K562 (cell line): ENCODE data around the gene DCAF6. TPM values are rescaled to one million over a fixed set of nuclear protein-coding genes. Genes with fewer than 3 reads are reported as not detected.

Experiments
- ARID1B ChIP-seq: fragments of 450-650 bp; IDR thresholded peaks from 2 replicates; pipeline ENCODE4 v1.6.1; 2016; ENCODE audit warnings: antibody characterized with exemption, mild to moderate bottlenecking, inconsistent platforms
- ARNT ChIP-seq, 2 experiments: fragments of 450-650 bp; IDR thresholded peaks; 2 replicates each; pipeline ENCODE4 v1.6.1; 2016; ENCODE audit warnings: mild to moderate bottlenecking in 1 of 2
- ATF1 ChIP-seq, 2 experiments: fragments of 450-650 bp in 1 of 2; IDR thresholded peaks; 2 replicates each; pipeline ENCODE4 v1.6.1; 2016; ENCODE audit warnings: missing compliant biosample characterization in 1 of 2, missing genetic modification characterization in 1 of 2
- CHD1 ChIP-seq: fragments of 200-600 bp; sonication (generic); IDR thresholded peaks from one replicate; pipeline ENCODE4 v1.6.1; 2012; ENCODE audit warnings: mild to moderate bottlenecking, moderate library complexity, low read length, inconsistent platforms
- FOXK2 ChIP-seq, 2 experiments: fragments of 450-650 bp; IDR thresholded peaks in 1 of 2; conservative IDR thresholded peaks in 1 of 2; 2 replicates each; pipeline ENCODE4 v1.6.1; 2016; ENCODE audit warnings: low read depth in 2 of 2, mild to moderate bottlenecking in 1 of 2
- HES1 ChIP-seq: fragments of 450-650 bp; IDR thresholded peaks from 2 replicates; pipeline ENCODE4 v1.6.1; 2016; ENCODE audit warnings: low read depth, mild to moderate bottlenecking, moderate library complexity
- JUN ChIP-seq, 2 experiments: sonication (generic) in 1 of 2; formaldehyde crosslinking in 1 of 2; IDR thresholded peaks; 2 replicates each; pipeline versions ENCODE4 v1.6.1 to v1.8.0; 2012 to 2022; ENCODE audit warnings: borderline replicate concordance in 2 of 2, mild to moderate bottlenecking in 2 of 2, improper control_type of control experiment in 1 of 2, low read depth in 1 of 2, low read length in 1 of 2, missing genetic modification reagents in 1 of 2
- KDM5B ChIP-seq: fragments of 200-600 bp; sonication (generic); IDR thresholded peaks from 2 replicates; pipeline ENCODE4 v1.6.1; 2012; ENCODE audit warnings: low read depth, mild to moderate bottlenecking, moderate library complexity, low read length, control low read depth, inconsistent platforms; ENCODE audit not compliant: insufficient replicate concordance
- NBN ChIP-seq: fragments of 450-650 bp; IDR thresholded peaks from 2 replicates; pipeline ENCODE4 v1.6.1; 2016; ENCODE audit warnings: low read depth, mild to moderate bottlenecking
- NCOA1 ChIP-seq: fragments of 450-650 bp; IDR thresholded peaks from 2 replicates; pipeline ENCODE4 v1.6.1; 2016; ENCODE audit warnings: low read depth
- NR1H2 ChIP-seq: sonication (generic); formaldehyde crosslinking; IDR thresholded peaks from 2 replicates; pipeline ENCODE4 v1.4.0; 2020; ENCODE audit warnings: mild to moderate bottlenecking, missing genetic modification reagents
- POLR2AphosphoS2 ChIP-seq: IDR thresholded peaks from 2 replicates; pipeline ENCODE4 v1.6.1; 2012; ENCODE audit warnings: low read length, improper control_type of control experiment
- PRDM10 ChIP-seq: fragments of 450-650 bp; IDR thresholded peaks from 2 replicates; pipeline ENCODE4 v1.6.1; 2018; ENCODE audit not compliant: partially characterized antibody
- RBM22 ChIP-seq: fragments of 200-400 bp; formaldehyde crosslinking; IDR thresholded peaks from 2 replicates; pipeline ENCODE4 v1.6.1; 2018; ENCODE audit warnings: low read length, low read depth; ENCODE audit not compliant: poor library complexity, severe bottlenecking
- TAF9B ChIP-seq: fragments of 450-650 bp; IDR thresholded peaks from 2 replicates; pipeline ENCODE4 v1.6.1; 2018; ENCODE audit warnings: mild to moderate bottlenecking; ENCODE audit not compliant: partially characterized antibody
- VEZF1 ChIP-seq: fragments of 200-800 bp; sonication (Bioruptor generic); IDR thresholded peaks from 2 replicates; pipeline ENCODE4 v1.6.1; 2017; ENCODE audit warnings: missing genetic modification characterization, missing compliant biosample characterization
- WHSC1 ChIP-seq: IDR thresholded peaks from one replicate; pipeline ENCODE4 v1.6.1; 2012; ENCODE audit warnings: low read length, control low read depth, inconsistent platforms
- ZBTB7A ChIP-seq: IDR thresholded peaks from 2 replicates; pipeline ENCODE4 v1.6.1; 2011; ENCODE audit warnings: low read depth, mild to moderate bottlenecking, low read length, moderate library complexity, borderline replicate concordance; ENCODE audit not compliant: control insufficient read depth
- ZFX ChIP-seq: sonication (generic); formaldehyde crosslinking; IDR thresholded peaks from 2 replicates; pipeline ENCODE4 v1.8.0; 2022; ENCODE audit warnings: mild to moderate bottlenecking, missing genetic modification reagents, moderate library complexity
- ZNF224 ChIP-seq: sonication (generic); formaldehyde crosslinking; IDR thresholded peaks from 2 replicates; pipeline ENCODE4 v1.8.0; 2022; ENCODE audit warnings: mild to moderate bottlenecking, missing genetic modification reagents
- ZNF699 ChIP-seq: fragments of 250-450 bp; sonication (Bioruptor Pico); IDR thresholded peaks from 2 replicates; pipeline ENCODE4 v1.8.0; 2021; ENCODE audit warnings: mild to moderate bottlenecking, moderate library complexity; ENCODE audit not compliant: insufficient replicate concordance
- polyA plus RNA-seq, 8 experiments: library from polyadenylated mRNA; depleted of rRNA in 4 of 8; stranded (reverse) in 5 of 8; unstranded in 3 of 8; fragments of >200 nt; fragmentation: Nextera tagmentation in 2 of 8; fragmentation: Illumina TruSeq in 1 of 8; extraction: Ambion mirVana in 2 of 8; extraction: Trizol in 1 of 8; gene quantifications; 2 replicates each; pipeline versions ENCODE4 v1.2.1 to v1.2.3, GENCODE V29; 2011 to 2014; ENCODE audit warnings: inconsistent platforms in 1 of 8, missing spikeins in 1 of 8
- total RNA-seq, 7 experiments: library from RNA; depleted of rRNA in 6 of 7; stranded (reverse); fragments of >200 nt in 6 of 7; fragmentation: Illumina TruSeq in 2 of 7; extraction: Trizol in 2 of 7; gene quantifications; 2 replicates each; pipeline versions ENCODE4 v1.2.1 to v1.2.3, GENCODE V29; 2011 to 2021; ENCODE audit warnings: low replicate concordance in 1 of 7

Gene DCAF6
- total and polyA plus RNA-seq, 9 of the 15 experiments (the other 6 are each of a cell fraction or from before 2014, with no cell fraction given) = 19.1 to 102 (median 46.3) TPM

- TF ChIP-seq PRDM10 (peak; percentile 4), POLR2AphosphoS2 (peak; percentile 87; the same call in 1 of the 2 replicates), RBM22 (peak; percentile 99), ZFX (CRISPR knock-in tag) (peak; percentile 93), HES1 (peak; percentile 39), ATF1 (CRISPR knock-in tag; IDR thresholded peaks at IDR 0.05) (no peak), ATF1 (tag; IDR thresholded peaks at IDR 0.05) (peak; percentile 79), NR1H2 (CRISPR knock-in tag) (0 out of 2 replicates have a peak, but pooled peaks have one; percentile 69), ZNF224 (no peak), NBN (peak; percentile 80), WHSC1 (no peak), ZNF699 (CRISPR knock-in tag) (no peak), FOXK2 (conservative IDR thresholded peaks at IDR 0.05 in 1 of 2, IDR thresholded peaks at IDR 0.05 in 1 of 2; ENCODE audit: low read depth in 2 of 2) (peak in 1 of 2 experiments; percentile 21; a peak in 3 of 4 replicates), TAF9B (peak; percentile 71), VEZF1 (CRISPR knock-in tag) (peak; percentile 95), JUN (IDR thresholded peaks at IDR 0.05; ENCODE audit: borderline replicate concordance, low read depth, low read length) (0 out of 2 replicates have a peak, but pooled peaks have one; percentile 15), JUN (CRISPR knock-in tag; IDR thresholded peaks at IDR 0.05; ENCODE audit: borderline replicate concordance) (0 out of 2 replicates have a peak, but pooled peaks have one; percentile 40), ZBTB7A (peak; percentile 99), ARNT (IDR thresholded peaks at IDR 0.05) (0 out of 4 replicates have a peak, but pooled peaks of 1 of the 2 experiments have one; percentile 77), CHD1 (peak; percentile 88), KDM5B (peak; percentile 32), NCOA1 (0 out of 2 replicates have a peak, but pooled peaks have one; percentile 14), ARID1B (no peak)
These were observed at the start of gene DCAF6 (continued) for GRCh38 chr1:167936068-167936929.
